ENCODE results near the gene SLC4A7.

- TF ChIP-seq EP300 (IDR thresholded peaks at IDR 0.05; ENCODE audit: borderline replicate concordance) (no peak), CEBPB (IDR thresholded peaks at IDR 0.05) (no peak), EGR1 (IDR thresholded peaks at IDR 0.05) (no peak), YY1 (IDR thresholded peaks at IDR 0.05; ENCODE audit: low read depth) (no peak), TAF1 (IDR thresholded peaks at IDR 0.05; ENCODE audit: low read depth) (no peak)
Observed at GRCh38 chr3:27456554-27456953, 27.6 kb downstream of the SLC4A7 start.

All from Ishikawa (cell line).